Activated CD4-positive, CD25-positive, alpha-beta regulatory T cell treated with anti-CD3 and anti-CD28 coated beads, Interleukin-2, amount 50 U/mL, for 72 hours (primary cell): ENCODE measurements around the gene ZNF224.

ENCODE experiments used
- DNase-seq: peaks from one replicate; pipeline ENCODE4 v3.0.0; 2021

The ZNF224 gene

GRCh38 chr19:44141191-44142058 lies 47.3 kb downstream of the ZNF224 start, which contains the start of gene ZNF234:
Gene ZNF234, plus strand, starts transcription at chr19:44141554. Its CDS starts 3,079 bp downstream, at chr19:44144633.
- DNase-seq = peak; percentile 57

- no peak for DNase-seq
These were observed 47.9 kb downstream of the ZNF224 start for GRCh38 chr19:44142059-44142433.

GRCh38 chr19:44149776-44150175 lies 55.6 kb downstream of the ZNF224 start:
- DNase-seq = no peak

- DNase-seq = no peak
These were observed 57.3 kb downstream of the ZNF224 start for GRCh38 chr19:44151491-44151890.

- no peak for DNase-seq
These were observed 62.3 kb downstream of the ZNF224 start for GRCh38 chr19:44156475-44156874.
